Measurements from ENCODE around the gene PRSS8.

PRSS8 gene

GRCh38 chr16:31111881-31112466 lies 23.6 kb downstream of the PRSS8 start:
- no peak for TF ChIP-seq CTCF (conservative IDR thresholded peaks at IDR 0.05; ENCODE audit: low read depth, low read length)
- no peak for DNase-seq (ENCODE audit: low read depth)
- no peak overlapping the region for H3K4me3 ChIP-seq (ENCODE audit: low read length)

GRCh38 chr16:31110106-31111034 lies 25.2 kb downstream of the PRSS8 start:
- H3K4me3 ChIP-seq (ENCODE audit: low read length) = no peak overlapping the region
- DNase-seq (ENCODE audit: low read depth) = no peak
- no peak for TF ChIP-seq CTCF (conservative IDR thresholded peaks at IDR 0.05; ENCODE audit: low read depth, low read length)

GRCh38 chr16:31109622-31110021 lies 25.9 kb downstream of the PRSS8 start:
- no peak for DNase-seq (ENCODE audit: low read depth)
- no peak for TF ChIP-seq CTCF (conservative IDR thresholded peaks at IDR 0.05; ENCODE audit: low read depth, low read length)
- no peak overlapping the region for H3K4me3 ChIP-seq (ENCODE audit: low read length)

GRCh38 chr16:31108794-31109558 lies 26.6 kb downstream of the PRSS8 start:
- peak overlapping the region; percentile 70 for H3K4me3 ChIP-seq (ENCODE audit: low read length)
- no peak for TF ChIP-seq CTCF (conservative IDR thresholded peaks at IDR 0.05; ENCODE audit: low read depth, low read length)
- DNase-seq (ENCODE audit: low read depth) = no peak

- DNase-seq (ENCODE audit: low read depth) = no peak
- peak within 1 kb of the TSS; percentile 70 for H3K4me3 ChIP-seq (ENCODE audit: low read length)
- TF ChIP-seq CTCF (conservative IDR thresholded peaks at IDR 0.05; ENCODE audit: low read depth, low read length) = no peak
These were observed 27.3 kb downstream of the PRSS8 start, which contains the start of gene BCKDK for GRCh38 chr16:31108035-31108793. Gene BCKDK, plus strand, starts transcription at chr16:31108386. Its CDS starts 838 bp downstream, at chr16:31109224.

- TF ChIP-seq CTCF (conservative IDR thresholded peaks at IDR 0.05; ENCODE audit: low read depth, low read length) = no peak
- no peak for DNase-seq (ENCODE audit: low read depth)
- peak overlapping the region; percentile 70 for H3K4me3 ChIP-seq (ENCODE audit: low read length)
These were observed 28.1 kb downstream of the PRSS8 start for GRCh38 chr16:31107465-31107867.

Data from retinal pigment epithelial cell (primary cell).